Peyer's patch (tissue), 4 donors: Measurements from ENCODE around the gene MVK. TPM values are rescaled to one million over a fixed set of nuclear protein-coding genes. Genes with fewer than 3 reads are reported as not detected.
A peak's percentile ranks its signal among the peaks of the same experiment; 100 is the strongest.

ENCODE experiments used
- DNase-seq, 3 donors: peaks; one replicate each; pipeline ENCODE4 v3.0.0-alpha.2; 2017 to 2019
- H3K27ac ChIP-seq, 4 donors: fragments of 200-600 bp; sonication (generic); one replicate each; pipeline ENCODE4 v1.5.1; 2016 to 2019
- H3K27me3 ChIP-seq, 2 donors: fragments of 200-600 bp; sonication (generic); one replicate each; pipeline ENCODE4 v1.5.1; 2019
- H3K36me3 ChIP-seq, 3 donors: fragments of 200-600 bp; sonication (generic); one replicate each; pipeline ENCODE4 v1.5.1; 2016 to 2019
- H3K4me1 ChIP-seq, 4 donors: fragments of 200-600 bp; sonication (generic); one replicate each; pipeline ENCODE4 v1.5.1; 2016 to 2019
- H3K4me3 ChIP-seq, 4 donors: fragments of 200-600 bp; sonication (generic); 1 replicate in 3 of 4; 2 replicates in 1 of 4; pipeline ENCODE4 v1.5.1; 2016 to 2019; ENCODE audit warnings: mild to moderate bottlenecking in 1 of 4
- H3K9me3 ChIP-seq, 4 donors: fragments of 200-600 bp; sonication (generic); one replicate each; pipeline ENCODE4 v1.5.1; 2016 to 2019; ENCODE audit warnings: mild to moderate bottlenecking in 1 of 4
- POLR2A ChIP-seq, 2 donors: fragments of 450-650 bp; IDR thresholded peaks; one replicate each; pipeline ENCODE4 v1.5.1; 2017; ENCODE audit warnings: antibody characterized with exemption in 2 of 2, mild to moderate bottlenecking in 2 of 2, moderate library complexity in 2 of 2
- total RNA-seq, 4 donors: library from RNA; depleted of rRNA; stranded (reverse); fragments of >200 nt; gene quantifications; one replicate each; pipeline ENCODE4 v1.1.0, GENCODE V29; 2016
- TF ChIP-seq, protein P1 (sequence below), 6 experiments: fragments of 450-650 bp in 4 of 6; fragments of 200-600 bp in 2 of 6; sonication (generic) in 1 of 6; IDR thresholded peaks; one replicate each; pipeline ENCODE4 v1.5.1; 2017 to 2019; ENCODE audit warnings: antibody characterized with exemption in 6 of 6, mild to moderate bottlenecking in 3 of 6, moderate library complexity in 1 of 6

MVK gene
- total RNA-seq, 4 donors from 2014 or later: 3.3 to 66.7 (median 41.6) TPM

- Histone ChIP-seq H3K36me3 (peaks cover 0 to 53% (median 0%) of the 10 kb centered on the region in 3 donors), H3K27ac (no peak overlapping the region), H3K4me3 (no peak overlapping the region), H3K4me1 (peaks cover 0 to 7% (median 0%) of the 10 kb centered on the region in 4 donors), H3K9me3 (no peaks in the 10 kb centered on the region), H3K27me3 (no peaks in the 10 kb centered on the region)
- TF ChIP-seq, protein P1, sequence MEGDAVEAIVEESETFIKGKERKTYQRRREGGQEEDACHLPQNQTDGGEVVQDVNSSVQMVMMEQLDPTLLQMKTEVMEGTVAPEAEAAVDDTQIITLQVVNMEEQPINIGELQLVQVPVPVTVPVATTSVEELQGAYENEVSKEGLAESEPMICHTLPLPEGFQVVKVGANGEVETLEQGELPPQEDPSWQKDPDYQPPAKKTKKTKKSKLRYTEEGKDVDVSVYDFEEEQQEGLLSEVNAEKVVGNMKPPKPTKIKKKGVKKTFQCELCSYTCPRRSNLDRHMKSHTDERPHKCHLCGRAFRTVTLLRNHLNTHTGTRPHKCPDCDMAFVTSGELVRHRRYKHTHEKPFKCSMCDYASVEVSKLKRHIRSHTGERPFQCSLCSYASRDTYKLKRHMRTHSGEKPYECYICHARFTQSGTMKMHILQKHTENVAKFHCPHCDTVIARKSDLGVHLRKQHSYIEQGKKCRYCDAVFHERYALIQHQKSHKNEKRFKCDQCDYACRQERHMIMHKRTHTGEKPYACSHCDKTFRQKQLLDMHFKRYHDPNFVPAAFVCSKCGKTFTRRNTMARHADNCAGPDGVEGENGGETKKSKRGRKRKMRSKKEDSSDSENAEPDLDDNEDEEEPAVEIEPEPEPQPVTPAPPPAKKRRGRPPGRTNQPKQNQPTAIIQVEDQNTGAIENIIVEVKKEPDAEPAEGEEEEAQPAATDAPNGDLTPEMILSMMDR (IDR thresholded peaks at IDR 0.05): no peak
- DNase-seq: no peak
Observed at GRCh38 chr12:109586385-109587296, 13.0 kb downstream of the MVK start.

DNA sequence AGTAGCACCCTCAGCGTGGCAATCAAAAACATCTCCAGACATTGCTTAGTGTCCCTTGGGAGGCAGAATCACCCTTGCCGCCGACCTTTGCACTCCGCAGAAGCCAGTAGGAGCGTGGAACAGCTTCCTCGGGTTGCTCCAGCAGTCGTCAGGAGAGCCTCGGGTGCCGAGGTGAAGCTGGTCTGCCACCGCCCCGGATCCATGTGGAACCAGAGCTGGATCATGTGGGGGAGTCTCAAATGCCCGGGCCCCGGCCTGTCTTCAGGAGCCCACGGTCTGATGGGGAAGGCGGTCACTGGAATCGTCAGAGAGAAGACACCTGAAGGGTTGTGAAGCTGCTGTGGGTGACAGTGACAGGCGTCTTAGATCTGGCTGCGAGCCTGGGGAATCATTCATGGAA lies 14.3 kb downstream of the MVK start:
- H3K4me3 ChIP-seq: no peak overlapping the region
- peaks cover 0 to 7% (median 0%) of the 10 kb centered on the region in 4 donors for H3K4me1 ChIP-seq
- no peaks in the 10 kb centered on the region for H3K27me3 ChIP-seq
- H3K36me3 ChIP-seq: peaks cover 0 to 52% (median 0%) of the 10 kb centered on the region in 3 donors
- no peak for DNase-seq
- H3K9me3 ChIP-seq: no peaks in the 10 kb centered on the region
- no peak for TF ChIP-seq POLR2A (IDR thresholded peaks at IDR 0.05)
- TF ChIP-seq, protein P1 (IDR thresholded peaks at IDR 0.05): no peak
- H3K27ac ChIP-seq: no peak overlapping the region

GRCh38 chr12:109588461-109589239 lies 15.1 kb downstream of the MVK start:
- Histone ChIP-seq H3K36me3 (peaks cover 0 to 57% (median 0%) of the 10 kb centered on the region in 3 donors), H3K27me3 (no peaks in the 10 kb centered on the region), H3K4me1 (peaks cover 0 to 7% (median 0%) of the 10 kb centered on the region in 4 donors), H3K4me3 (no peak overlapping the region), H3K27ac (peak overlapping the region in 1 of 4 donors; percentile 59), H3K9me3 (no peaks in the 10 kb centered on the region)
- TF ChIP-seq, protein P1 (IDR thresholded peaks at IDR 0.05): no peak
- TF ChIP-seq POLR2A (IDR thresholded peaks at IDR 0.05): no peak
- DNase-seq: peak in 2 of 3 donors; percentile 80 to 84

GRCh38 chr12:109589240-109589590 lies 15.6 kb downstream of the MVK start:
- TF ChIP-seq POLR2A (IDR thresholded peaks at IDR 0.05): no peak
- TF ChIP-seq, protein P1 (IDR thresholded peaks at IDR 0.05): no peak

DNA sequence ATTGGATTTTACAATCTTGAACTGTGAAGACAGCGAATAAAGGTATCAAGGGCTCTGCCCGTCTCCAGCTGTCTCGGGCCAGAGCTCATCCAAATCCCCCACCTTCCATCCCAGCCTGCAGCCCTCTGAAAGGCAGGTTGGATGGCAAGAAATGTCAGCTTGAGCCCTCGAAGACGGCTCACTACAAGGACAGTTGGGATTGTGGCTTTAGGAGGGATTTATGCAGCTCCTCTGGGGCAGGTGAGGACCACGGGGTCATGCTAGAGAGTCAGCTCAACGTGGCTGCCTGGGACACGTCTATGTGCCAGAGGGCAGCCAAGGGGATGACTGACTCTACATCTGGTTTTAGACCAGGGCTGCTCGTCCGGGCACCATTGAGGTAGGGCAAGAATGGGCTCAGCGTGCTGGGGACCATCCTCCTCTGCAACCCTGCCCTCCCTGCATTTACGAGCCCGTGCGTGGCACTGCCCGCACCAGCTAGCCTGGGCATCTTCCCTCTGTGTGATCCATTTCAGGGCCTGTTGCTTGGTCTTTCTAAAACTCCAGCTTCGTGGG lies 16.2 kb downstream of the MVK start:
- Histone ChIP-seq H3K27me3 (no peaks in the 10 kb centered on the region), H3K4me1 (peaks cover 0 to 7% (median 0%) of the 10 kb centered on the region in 4 donors), H3K9me3 (no peaks in the 10 kb centered on the region), H3K27ac (no peak overlapping the region), H3K36me3 (peaks cover 0 to 49% (median 0%) of the 10 kb centered on the region in 3 donors), H3K4me3 (no peak overlapping the region)
- DNase-seq: no peak
- no peak for TF ChIP-seq POLR2A (IDR thresholded peaks at IDR 0.05)
- TF ChIP-seq, protein P1 (IDR thresholded peaks at IDR 0.05): no peak

More at GRCh38 chr12:109589240-109589590, 15.6 kb downstream of the MVK start:
- Histone ChIP-seq H3K4me1 (peaks cover 0 to 7% (median 0%) of the 10 kb centered on the region in 4 donors), H3K36me3 (peaks cover 0 to 51% (median 0%) of the 10 kb centered on the region in 3 donors), H3K4me3 (no peak overlapping the region), H3K9me3 (no peaks in the 10 kb centered on the region), H3K27me3 (no peaks in the 10 kb centered on the region), H3K27ac (peak overlapping the region in 1 of 4 donors; percentile 59)
- no peak for DNase-seq
